Measurements from ENCODE around the gene PTPN12. TPM values are rescaled to one million over a fixed set of nuclear protein-coding genes. Genes with fewer than 3 reads are reported as not detected.
A peak's percentile ranks its signal among the peaks of the same experiment; 100 is the strongest.
"Not testable (repeated sequence)": the region's sequence is repeated elsewhere in the genome, so short reads cannot be mapped to it uniquely, and the experiment has no call there.

Gene PTPN12
- polyA plus RNA-seq, 2 donors, result 26.8 to 37.5 TPM

DNA sequence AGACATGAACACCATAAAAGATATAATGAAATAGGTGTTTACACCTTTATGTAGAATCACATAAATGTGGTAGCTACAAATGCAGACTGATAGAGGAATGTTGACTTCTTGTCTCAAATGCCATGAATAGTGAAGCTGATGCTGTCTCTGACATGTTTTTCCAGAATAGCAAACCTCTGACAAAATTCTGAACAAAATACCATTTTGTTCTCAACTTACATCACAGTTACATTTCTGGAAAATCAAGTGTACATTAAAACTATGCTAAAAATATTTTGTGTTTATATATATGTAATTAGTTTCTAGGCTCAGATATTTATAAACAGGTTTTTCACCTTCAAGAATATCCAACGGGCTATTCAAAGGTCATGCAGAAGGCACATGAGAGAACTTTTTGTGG, 16.8 kb upstream of the PTPN12 start:
- Histone ChIP-seq H3K4me3 (ENCODE audit: low read depth in 1 of 2, low read length in 2 of 2) (no peak overlapping the region), H3K4me1 (ENCODE audit: control insufficient read depth in 2 of 2, insufficient read depth in 2 of 2, low read length in 1 of 2) (no peaks in the 10 kb centered on the region), H3K27me3 (ENCODE audit: control insufficient read depth in 1 of 2, insufficient read depth in 2 of 2, low read length in 2 of 2) (no peaks in the 10 kb centered on the region), H3K36me3 (ENCODE audit: control insufficient read depth in 2 of 2, insufficient read depth in 2 of 2, low read length in 1 of 2) (no peaks in the 10 kb centered on the region), H3K9me3 (ENCODE audit: control insufficient read depth in 2 of 2, insufficient read depth in 1 of 2, low read depth in 1 of 2, low read length in 1 of 2) (no peaks in the 10 kb centered on the region), H3K27ac (ENCODE audit: low read depth in 2 of 2, low read length in 1 of 2) (no peak overlapping the region)
- 49 to 59% methylated on average over 1 of the region's 1 CpG for WGBS, 2 donors

DNA sequence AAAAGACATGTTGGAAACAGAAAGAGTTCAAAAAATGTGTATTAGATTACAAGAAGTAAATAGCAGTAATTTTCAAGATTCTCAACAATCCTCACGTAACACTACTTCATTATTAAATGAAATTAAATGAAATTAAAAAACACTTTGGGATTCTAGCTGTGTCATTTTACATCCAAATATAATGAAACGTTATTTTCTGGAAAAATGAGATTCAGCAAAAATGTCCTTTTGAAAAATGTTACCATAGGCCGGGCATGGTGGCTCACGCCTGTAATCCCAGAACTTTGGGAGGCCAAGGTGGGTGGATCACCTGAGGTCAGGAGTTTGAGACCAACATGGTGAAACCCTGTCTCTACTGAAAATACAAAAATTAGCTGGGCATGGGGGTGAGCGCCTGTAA, 15.6 kb upstream of the PTPN12 start:
- H3K27me3 ChIP-seq (ENCODE audit: control insufficient read depth in 1 of 2, insufficient read depth in 2 of 2, low read length in 2 of 2); H3K9me3 ChIP-seq (ENCODE audit: control insufficient read depth in 2 of 2, insufficient read depth in 1 of 2, low read depth in 1 of 2, low read length in 1 of 2); H3K36me3 ChIP-seq (ENCODE audit: control insufficient read depth in 2 of 2, insufficient read depth in 2 of 2, low read length in 1 of 2); H3K27ac ChIP-seq (ENCODE audit: low read depth in 2 of 2, low read length in 1 of 2); H3K4me3 ChIP-seq (ENCODE audit: low read depth in 1 of 2, low read length in 2 of 2); H3K4me1 ChIP-seq (ENCODE audit: control insufficient read depth in 2 of 2, insufficient read depth in 2 of 2, low read length in 1 of 2): not testable (repeated sequence)
- 93 to 96% methylated on average over 5 of the region's 5 CpGs for WGBS, 2 donors

DNA sequence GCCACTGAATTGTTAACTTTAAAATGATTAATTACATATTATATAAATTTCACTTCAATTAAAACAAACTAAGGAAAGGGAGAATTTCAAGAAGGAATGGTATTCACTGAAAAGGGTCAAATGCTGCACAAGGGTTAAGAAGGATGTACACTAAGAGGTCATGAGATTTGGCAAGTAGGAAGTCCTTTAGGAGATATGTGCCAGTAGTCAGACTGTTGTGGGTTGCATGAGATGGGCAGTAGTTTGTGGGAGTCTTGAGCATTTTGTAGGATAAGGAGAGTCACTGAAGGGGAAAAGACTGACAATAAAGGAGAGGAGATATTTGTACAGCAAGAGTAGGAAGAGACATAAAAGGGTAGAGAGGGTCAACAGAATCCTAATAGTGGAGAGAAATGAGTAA, 12.4 kb upstream of the PTPN12 start:
- Histone ChIP-seq H3K27me3 (ENCODE audit: control insufficient read depth in 1 of 2, insufficient read depth in 2 of 2, low read length in 2 of 2) (no peaks in the 10 kb centered on the region), H3K4me1 (ENCODE audit: control insufficient read depth in 2 of 2, insufficient read depth in 2 of 2, low read length in 1 of 2) (no peaks in the 10 kb centered on the region), H3K9me3 (ENCODE audit: control insufficient read depth in 2 of 2, insufficient read depth in 1 of 2, low read depth in 1 of 2, low read length in 1 of 2) (no peaks in the 10 kb centered on the region), H3K4me3 (ENCODE audit: low read depth in 1 of 2, low read length in 2 of 2) (no peak overlapping the region), H3K36me3 (ENCODE audit: control insufficient read depth in 2 of 2, insufficient read depth in 2 of 2, low read length in 1 of 2) (no peaks in the 10 kb centered on the region), H3K27ac (ENCODE audit: low read depth in 2 of 2, low read length in 1 of 2) (no peak overlapping the region)

DNA sequence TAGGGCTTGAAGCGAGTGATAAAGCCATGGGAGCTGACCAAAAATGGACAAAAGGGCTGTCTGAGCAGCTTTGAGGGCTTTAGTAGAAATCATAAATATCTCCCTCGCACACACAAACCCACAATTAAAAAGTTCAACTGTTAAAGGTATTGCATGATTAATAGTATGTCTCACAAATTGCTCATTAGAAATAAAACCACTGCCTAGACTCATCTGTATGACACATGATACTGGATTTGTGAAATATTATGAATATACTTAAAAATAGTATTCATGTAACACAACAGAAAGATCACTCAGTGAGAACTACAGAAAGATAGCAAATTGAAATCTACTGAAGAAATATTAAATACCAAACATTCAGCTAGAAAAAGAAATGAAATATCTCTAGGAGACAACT, 11.9 kb upstream of the PTPN12 start:
- Histone ChIP-seq H3K4me3 (ENCODE audit: low read depth in 1 of 2, low read length in 2 of 2) (no peak overlapping the region), H3K4me1 (ENCODE audit: control insufficient read depth in 2 of 2, insufficient read depth in 2 of 2, low read length in 1 of 2) (no peaks in the 10 kb centered on the region), H3K27ac (ENCODE audit: low read depth in 2 of 2, low read length in 1 of 2) (no peak overlapping the region), H3K27me3 (ENCODE audit: control insufficient read depth in 1 of 2, insufficient read depth in 2 of 2, low read length in 2 of 2) (no peaks in the 10 kb centered on the region), H3K9me3 (ENCODE audit: control insufficient read depth in 2 of 2, insufficient read depth in 1 of 2, low read depth in 1 of 2, low read length in 1 of 2) (no peaks in the 10 kb centered on the region), H3K36me3 (ENCODE audit: control insufficient read depth in 2 of 2, insufficient read depth in 2 of 2, low read length in 1 of 2) (no peaks in the 10 kb centered on the region)
- 87 to 88% methylated on average over 2 of the region's 2 CpGs for WGBS, 2 donors

DNA sequence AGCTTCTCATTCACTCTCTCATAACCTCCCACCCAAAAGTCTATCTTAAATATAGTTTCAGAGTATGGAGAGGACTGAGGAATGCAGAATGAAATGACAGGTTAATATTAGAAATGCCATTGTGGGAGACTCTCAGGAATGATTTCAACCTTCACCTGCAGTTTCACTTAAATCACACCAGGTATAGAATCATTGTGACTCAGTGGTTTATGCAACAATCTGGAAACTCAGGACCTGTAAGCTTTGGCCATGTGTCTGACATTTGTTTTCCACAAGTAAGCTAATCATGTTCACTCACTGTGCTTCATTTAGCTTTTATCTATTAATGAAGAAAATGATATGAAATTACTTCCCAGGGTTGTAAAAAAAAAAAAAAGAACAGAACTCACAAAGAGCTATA, 8.7 kb upstream of the PTPN12 start:
- no peak overlapping the region for H3K4me3 ChIP-seq (ENCODE audit: low read depth in 1 of 2, low read length in 2 of 2)
- no peaks in the 10 kb centered on the region for H3K9me3 ChIP-seq (ENCODE audit: control insufficient read depth in 2 of 2, insufficient read depth in 1 of 2, low read depth in 1 of 2, low read length in 1 of 2)
- H3K27me3 ChIP-seq (ENCODE audit: control insufficient read depth in 1 of 2, insufficient read depth in 2 of 2, low read length in 2 of 2), result no peaks in the 10 kb centered on the region
- H3K36me3 ChIP-seq (ENCODE audit: control insufficient read depth in 2 of 2, insufficient read depth in 2 of 2, low read length in 1 of 2), result no peaks in the 10 kb centered on the region
- H3K27ac ChIP-seq (ENCODE audit: low read depth in 2 of 2, low read length in 1 of 2), result no peak overlapping the region
- no peaks in the 10 kb centered on the region for H3K4me1 ChIP-seq (ENCODE audit: control insufficient read depth in 2 of 2, insufficient read depth in 2 of 2, low read length in 1 of 2)

DNA sequence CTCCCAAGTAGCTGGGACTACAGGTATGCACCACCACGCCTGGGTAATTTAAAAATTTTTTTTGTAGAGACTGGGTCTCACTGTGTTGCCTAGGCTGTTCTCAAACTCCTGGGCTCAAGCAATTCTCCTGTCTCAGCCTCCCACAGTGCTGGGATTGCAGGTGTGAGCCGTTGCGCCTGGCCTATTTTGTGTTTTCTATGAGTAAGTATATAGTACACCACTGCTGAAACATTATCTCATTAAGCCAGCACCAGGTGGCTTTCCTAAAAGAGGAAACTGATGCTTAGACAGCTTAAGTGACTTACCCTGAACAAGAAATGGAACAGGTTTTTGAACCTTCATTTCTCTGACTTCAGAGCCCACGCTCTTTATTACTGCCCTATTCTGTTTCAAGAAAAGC, 7.8 kb upstream of the PTPN12 start:
- WGBS, 2 donors, result 75 to 86% methylated on average over 4 of the region's 4 CpGs
- Histone ChIP-seq H3K27me3 (ENCODE audit: control insufficient read depth in 1 of 2, insufficient read depth in 2 of 2, low read length in 2 of 2) (no peaks in the 10 kb centered on the region), H3K27ac (ENCODE audit: low read depth in 2 of 2, low read length in 1 of 2) (peak overlapping the region in 1 of 2 donors; percentile 33), H3K4me3 (ENCODE audit: low read depth in 1 of 2, low read length in 2 of 2) (no peak overlapping the region), H3K36me3 (ENCODE audit: control insufficient read depth in 2 of 2, insufficient read depth in 2 of 2, low read length in 1 of 2) (no peaks in the 10 kb centered on the region), H3K4me1 (ENCODE audit: control insufficient read depth in 2 of 2, insufficient read depth in 2 of 2, low read length in 1 of 2) (no peaks in the 10 kb centered on the region), H3K9me3 (ENCODE audit: control insufficient read depth in 2 of 2, insufficient read depth in 1 of 2, low read depth in 1 of 2, low read length in 1 of 2) (no peaks in the 10 kb centered on the region)

DNA sequence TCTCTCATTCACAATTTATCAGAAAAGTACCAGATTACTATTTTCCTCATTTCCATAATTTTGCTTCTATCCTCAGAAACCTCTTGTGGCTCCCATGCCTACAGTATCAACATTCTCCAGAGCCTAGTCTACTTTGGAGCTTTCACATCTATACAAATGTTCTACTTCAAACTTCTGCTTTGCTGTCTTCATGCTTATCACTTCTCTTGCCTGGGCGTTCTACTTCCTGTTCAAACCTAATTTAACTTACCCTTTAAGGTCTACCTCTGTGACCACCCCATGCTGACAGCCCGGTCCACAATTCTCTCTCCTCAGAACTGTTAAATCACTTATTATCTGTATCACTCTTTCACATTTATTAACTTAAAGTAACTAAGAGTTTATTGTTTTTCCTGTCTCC, 6.1 kb upstream of the PTPN12 start:
- no peaks in the 10 kb centered on the region for H3K4me1 ChIP-seq (ENCODE audit: control insufficient read depth in 2 of 2, insufficient read depth in 2 of 2, low read length in 1 of 2)
- H3K27me3 ChIP-seq (ENCODE audit: control insufficient read depth in 1 of 2, insufficient read depth in 2 of 2, low read length in 2 of 2), result no peaks in the 10 kb centered on the region
- no peak overlapping the region for H3K4me3 ChIP-seq (ENCODE audit: low read depth in 1 of 2, low read length in 2 of 2)
- no peaks in the 10 kb centered on the region for H3K36me3 ChIP-seq (ENCODE audit: control insufficient read depth in 2 of 2, insufficient read depth in 2 of 2, low read length in 1 of 2)
- no peaks in the 10 kb centered on the region for H3K9me3 ChIP-seq (ENCODE audit: control insufficient read depth in 2 of 2, insufficient read depth in 1 of 2, low read depth in 1 of 2, low read length in 1 of 2)
- H3K27ac ChIP-seq (ENCODE audit: low read depth in 2 of 2, low read length in 1 of 2), result no peak overlapping the region
- WGBS, 2 donors, result 71 to 74% methylated on average over 2 of the region's 2 CpGs

DNA sequence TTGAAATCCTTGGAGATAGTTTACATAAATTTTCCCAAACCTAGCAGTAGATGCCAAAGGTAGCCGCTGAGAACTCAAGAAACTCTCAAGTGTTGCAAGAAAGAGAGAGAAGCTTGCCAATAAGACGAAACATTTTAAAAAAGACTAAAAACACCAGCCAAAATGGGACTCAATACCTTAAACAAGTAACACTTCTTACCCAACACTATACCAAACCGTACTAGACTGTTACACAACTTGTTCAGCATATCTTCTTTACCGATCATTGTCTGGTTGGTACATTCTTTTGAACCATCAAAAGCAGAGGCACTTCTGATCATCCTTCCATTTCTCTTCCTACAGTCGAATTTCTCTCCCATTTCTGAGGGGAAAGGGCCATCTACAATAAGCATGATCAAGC, 4.8 kb upstream of the PTPN12 start:
- 86 to 91% methylated on average over 5 of the region's 5 CpGs for WGBS, 2 donors
- no peak overlapping the region for H3K4me3 ChIP-seq (ENCODE audit: low read depth in 1 of 2, low read length in 2 of 2)

DNA sequence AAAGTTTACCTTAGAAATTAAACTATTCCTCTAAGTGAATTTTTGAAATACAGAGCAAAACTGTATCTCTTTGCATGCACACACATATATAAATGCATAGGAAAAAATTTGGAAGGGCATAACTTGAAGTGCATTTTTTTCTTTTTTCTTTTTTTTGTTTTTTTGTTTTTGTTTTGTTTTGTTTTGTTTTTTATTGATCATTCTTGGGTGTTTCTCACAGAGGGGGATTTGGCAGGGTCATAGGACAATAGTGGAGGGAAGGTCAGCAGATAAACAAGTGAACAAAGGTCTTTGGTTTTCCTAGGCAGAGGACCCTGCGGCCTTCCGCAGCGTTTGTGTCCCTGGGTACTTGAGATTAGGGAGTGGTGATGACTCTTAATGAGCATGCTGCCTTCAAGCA, 4.4 kb upstream of the PTPN12 start:
- not testable (repeated sequence) for H3K27me3 ChIP-seq (ENCODE audit: control insufficient read depth in 1 of 2, insufficient read depth in 2 of 2, low read length in 2 of 2); H3K27ac ChIP-seq (ENCODE audit: low read depth in 2 of 2, low read length in 1 of 2); H3K4me3 ChIP-seq (ENCODE audit: low read depth in 1 of 2, low read length in 2 of 2); H3K9me3 ChIP-seq (ENCODE audit: control insufficient read depth in 2 of 2, insufficient read depth in 1 of 2, low read depth in 1 of 2, low read length in 1 of 2); H3K36me3 ChIP-seq (ENCODE audit: control insufficient read depth in 2 of 2, insufficient read depth in 2 of 2, low read length in 1 of 2); H3K4me1 ChIP-seq (ENCODE audit: control insufficient read depth in 2 of 2, insufficient read depth in 2 of 2, low read length in 1 of 2)
- no CpG with 5 or more reads among the region's 3 CpGs for WGBS, 2 donors

More for the DNA sequence above, 4.8 kb upstream of the PTPN12 start:
- Histone ChIP-seq H3K27me3 (ENCODE audit: control insufficient read depth in 1 of 2, insufficient read depth in 2 of 2, low read length in 2 of 2) (no peaks in the 10 kb centered on the region), H3K27ac (ENCODE audit: low read depth in 2 of 2, low read length in 1 of 2) (no peak overlapping the region), H3K9me3 (ENCODE audit: control insufficient read depth in 2 of 2, insufficient read depth in 1 of 2, low read depth in 1 of 2, low read length in 1 of 2) (no peaks in the 10 kb centered on the region), H3K36me3 (ENCODE audit: control insufficient read depth in 2 of 2, insufficient read depth in 2 of 2, low read length in 1 of 2) (no peaks in the 10 kb centered on the region), H3K4me1 (ENCODE audit: control insufficient read depth in 2 of 2, insufficient read depth in 2 of 2, low read length in 1 of 2) (no peaks in the 10 kb centered on the region)

DNA sequence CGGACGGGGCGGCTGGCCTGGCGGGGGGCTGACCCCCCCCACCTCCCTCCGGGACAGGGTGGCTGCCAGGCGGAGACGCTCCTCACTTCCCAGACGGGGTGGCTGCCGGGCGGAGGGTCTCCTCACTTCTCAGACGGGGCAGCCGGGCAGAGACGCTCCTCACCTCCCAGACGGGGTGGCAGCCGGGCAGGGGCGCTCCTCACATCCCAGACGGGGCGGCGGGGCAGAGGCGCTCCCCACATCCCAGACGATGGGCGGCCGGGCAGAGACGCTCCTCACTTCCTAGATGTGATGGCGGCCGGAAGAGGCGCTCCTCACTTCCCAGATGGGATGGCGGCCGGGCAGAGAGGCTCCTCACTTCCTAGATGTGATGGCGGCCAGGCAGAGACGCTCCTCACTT, 3.0 kb upstream of the PTPN12 start:
- not testable (repeated sequence) for H3K4me1 ChIP-seq (ENCODE audit: control insufficient read depth in 2 of 2, insufficient read depth in 2 of 2, low read length in 1 of 2); H3K27me3 ChIP-seq (ENCODE audit: control insufficient read depth in 1 of 2, insufficient read depth in 2 of 2, low read length in 2 of 2); H3K4me3 ChIP-seq (ENCODE audit: low read depth in 1 of 2, low read length in 2 of 2); H3K9me3 ChIP-seq (ENCODE audit: control insufficient read depth in 2 of 2, insufficient read depth in 1 of 2, low read depth in 1 of 2, low read length in 1 of 2); H3K36me3 ChIP-seq (ENCODE audit: control insufficient read depth in 2 of 2, insufficient read depth in 2 of 2, low read length in 1 of 2); H3K27ac ChIP-seq (ENCODE audit: low read depth in 2 of 2, low read length in 1 of 2)
- 98% methylated on average over 8 to 27 of the region's 31 CpGs for WGBS, 2 donors

Measured in esophagus (tissue), 2 donors.